AG08395 (cell line): Measurements from ENCODE around the gene ASAP2.

Experiments used
- DNase-seq: peaks from one replicate; pipeline ENCODE4 v3.0.0; 2012; ENCODE audit warnings: mixed read lengths, low spot score

ASAP2 gene

GRCh38 chr2:9297156-9297555 is 90.5 kb downstream of the ASAP2 start:
- no peak for DNase-seq

GRCh38 chr2:9297807-9298206 is 91.2 kb downstream of the ASAP2 start:
- DNase-seq: no peak

GRCh38 chr2:9298583-9298982 is 92.0 kb downstream of the ASAP2 start:
- DNase-seq: no peak

- DNase-seq: no peak
Observed at GRCh38 chr2:9299161-9300100, 92.8 kb downstream of the ASAP2 start.

GRCh38 chr2:9300214-9300613 is 93.6 kb downstream of the ASAP2 start:
- no peak for DNase-seq

- DNase-seq: no peak
Observed at GRCh38 chr2:9300829-9301453, 94.3 kb downstream of the ASAP2 start.

- DNase-seq: no peak
Observed at GRCh38 chr2:9302755-9303154, 96.1 kb downstream of the ASAP2 start.

GRCh38 chr2:9303528-9304225 is 97.1 kb downstream of the ASAP2 start:
- DNase-seq: no peak

- no peak for DNase-seq
Observed at GRCh38 chr2:9306911-9307310, 100.3 kb downstream of the ASAP2 start.

- no peak for DNase-seq
Observed at GRCh38 chr2:9307535-9307934, 100.9 kb downstream of the ASAP2 start.

- no peak for DNase-seq
Observed at GRCh38 chr2:9308186-9308955, 101.8 kb downstream of the ASAP2 start.

GRCh38 chr2:9309147-9309546 is 102.5 kb downstream of the ASAP2 start:
- no peak for DNase-seq

GRCh38 chr2:9310377-9310776 is 103.8 kb downstream of the ASAP2 start:
- DNase-seq: peak; percentile 91

- no peak for DNase-seq
Observed at GRCh38 chr2:9310798-9311197, 104.2 kb downstream of the ASAP2 start.

- DNase-seq: peak; percentile 84
Observed at GRCh38 chr2:9311488-9311887, 104.9 kb downstream of the ASAP2 start.

- no peak for DNase-seq
Observed at GRCh38 chr2:9312591-9312990, 106.0 kb downstream of the ASAP2 start.

GRCh38 chr2:9313443-9313842 is 106.8 kb downstream of the ASAP2 start:
- DNase-seq: no peak

GRCh38 chr2:9315280-9315847 is 108.8 kb downstream of the ASAP2 start:
- DNase-seq: no peak

GRCh38 chr2:9317559-9317958 is 110.9 kb downstream of the ASAP2 start:
- no peak for DNase-seq

- DNase-seq: no peak
Observed at GRCh38 chr2:9318461-9319337, 112.1 kb downstream of the ASAP2 start.

GRCh38 chr2:9319338-9319715 is 112.7 kb downstream of the ASAP2 start:
- no peak for DNase-seq
